Cerebellar nuclear complex (tissue), 1 donor: ENCODE results near the gene UNC79.

ENCODE experiments used
- DNase-seq, 2 experiments: peaks; one replicate each; lab custom pipeline; 2025; lab: John Stamatoyannopoulos, UW

Gene UNC79

GRCh38 chr14:93548102-93548843 lies 117.5 kb downstream of the UNC79 start:
- DNase-seq, result no peak

DNA sequence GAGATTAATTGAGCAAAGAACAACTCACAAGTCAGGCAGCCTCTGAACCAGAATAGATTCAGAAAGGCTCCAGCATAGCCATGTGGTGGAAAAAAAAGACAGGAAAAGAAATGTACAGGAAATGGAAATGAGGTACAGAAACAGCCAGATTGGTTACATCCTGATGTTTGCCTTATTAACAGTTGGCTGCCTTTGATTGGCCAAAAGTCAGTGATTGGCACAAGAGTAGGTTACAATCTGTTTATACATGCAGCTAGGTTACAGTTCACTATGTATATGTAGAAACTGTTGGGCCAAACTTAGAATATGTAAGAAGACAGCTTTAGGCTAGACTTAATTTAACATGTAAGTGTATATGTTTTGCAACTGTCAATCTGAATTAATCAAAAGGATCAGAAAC lies 118.9 kb downstream of the UNC79 start:
- DNase-seq, result no peak

- no peak for DNase-seq
Measured at GRCh38 chr14:93564918-93565317, 134.2 kb downstream of the UNC79 start.

- no peak for DNase-seq
Measured at GRCh38 chr14:93566065-93566693, 135.4 kb downstream of the UNC79 start.

GRCh38 chr14:93571275-93571674 lies 140.5 kb downstream of the UNC79 start:
- no peak for DNase-seq

DNA sequence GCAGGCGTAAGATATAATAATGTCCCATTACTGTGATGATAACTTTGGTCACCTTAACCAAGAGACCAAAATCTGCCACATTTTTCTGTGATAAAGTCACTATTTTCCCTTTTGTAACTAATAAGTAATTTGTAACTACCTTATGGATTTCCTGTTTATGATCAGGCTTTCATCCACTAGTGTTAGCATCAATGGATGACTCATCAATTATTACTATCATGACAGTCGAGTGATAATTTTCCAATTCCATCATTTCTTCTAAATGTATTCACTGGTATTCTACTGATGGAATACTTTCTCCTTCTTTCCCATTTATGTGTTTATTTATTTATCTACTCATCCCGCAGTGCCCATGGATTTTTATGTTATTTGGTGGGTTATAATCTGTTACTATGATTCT lies 148.4 kb downstream of the UNC79 start:
- no peak for DNase-seq

DNA sequence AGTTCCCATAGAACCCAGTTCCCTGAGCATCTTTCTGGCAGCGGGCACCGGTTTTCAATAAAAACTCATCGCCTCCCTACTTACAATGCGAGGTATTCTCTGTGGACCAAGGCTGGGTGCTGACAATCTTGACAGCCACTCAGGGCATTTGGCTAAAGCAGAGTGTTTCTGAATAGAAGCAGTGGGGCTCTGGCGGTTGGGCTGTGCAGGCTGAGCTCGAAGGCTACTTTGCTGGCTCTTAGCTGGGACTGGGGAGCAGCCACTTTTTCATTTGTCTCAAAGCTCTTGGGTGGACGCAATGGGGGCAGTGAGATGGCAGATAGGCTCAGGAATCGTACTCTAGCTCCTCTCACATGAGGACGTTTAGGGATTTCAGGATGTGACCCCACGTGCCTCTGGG lies 151.8 kb downstream of the UNC79 start:
- DNase-seq, result no peak

- no peak for DNase-seq
Measured at GRCh38 chr14:93587330-93587729, 156.6 kb downstream of the UNC79 start.

DNA sequence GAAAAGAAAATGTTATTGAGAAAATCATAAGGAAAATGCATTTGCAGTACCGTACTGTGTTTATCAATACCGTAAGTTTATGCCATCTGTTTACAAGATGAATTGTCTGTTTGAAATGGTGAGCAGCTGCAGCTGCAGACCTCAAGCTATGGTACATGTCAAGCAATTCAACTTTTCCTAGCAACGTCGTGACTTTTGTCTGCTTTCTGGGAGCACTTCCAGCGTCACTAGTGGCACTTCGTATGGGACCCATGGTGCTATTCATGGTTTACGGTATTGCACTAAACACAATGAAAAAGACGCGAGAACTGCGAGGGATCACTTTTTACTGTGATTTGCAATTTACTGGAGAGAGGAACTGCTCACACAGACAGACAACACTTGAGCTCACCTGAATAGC lies 160.8 kb downstream of the UNC79 start:
- no peak for DNase-seq

GRCh38 chr14:93592786-93593185 lies 162.0 kb downstream of the UNC79 start:
- DNase-seq, result no peak

DNA sequence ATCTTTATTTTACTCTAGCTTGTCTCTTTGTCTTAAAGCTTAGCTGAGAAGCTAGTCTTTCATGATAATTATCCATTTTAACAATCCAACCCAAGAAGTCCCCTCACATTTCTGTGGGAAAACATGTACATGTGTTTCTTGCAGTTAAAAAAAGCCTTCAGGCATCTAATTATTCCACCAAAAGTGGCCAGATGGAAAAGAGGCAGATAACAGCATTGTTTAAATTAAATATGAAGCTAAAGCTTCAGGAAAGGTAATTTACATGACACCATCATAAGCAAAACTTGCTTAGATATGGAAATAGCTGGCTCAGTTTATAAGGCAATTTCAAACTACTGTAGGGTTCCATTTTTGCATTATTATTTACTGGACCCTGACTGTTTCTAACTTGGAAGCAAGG lies 175.4 kb downstream of the UNC79 start:
- no peak for DNase-seq

DNA sequence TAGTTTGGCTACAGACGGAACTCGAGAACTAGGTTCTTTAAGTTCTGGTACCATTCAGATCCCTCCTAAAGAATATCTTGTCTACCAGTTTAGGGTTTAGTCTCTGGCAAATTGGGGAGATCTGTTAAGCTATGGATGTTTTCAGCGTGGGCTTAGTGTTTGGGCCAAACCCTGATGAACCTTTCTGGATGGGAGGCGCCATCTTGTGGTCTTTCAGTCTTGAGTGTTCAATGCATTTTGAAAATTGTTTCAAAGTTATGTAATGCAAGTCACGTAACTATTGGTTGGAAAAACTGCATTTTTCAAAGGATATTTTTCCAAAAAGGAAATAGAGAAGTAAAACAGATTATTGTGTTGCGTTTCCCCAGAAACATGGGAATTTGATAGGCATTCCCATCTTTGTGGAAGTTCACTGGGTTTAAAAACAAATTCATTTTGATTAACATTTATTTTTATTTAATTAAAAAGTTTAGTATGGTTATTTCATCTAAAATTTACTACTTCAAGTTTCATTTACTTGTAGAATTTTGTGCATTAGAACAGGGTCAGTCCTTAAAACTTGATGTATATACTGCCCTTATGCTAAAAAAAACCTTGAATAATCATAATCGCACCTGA lies 188.5 kb downstream of the UNC79 start:
- DNase-seq, result no peak

GRCh38 chr14:93628048-93628447 lies 197.3 kb downstream of the UNC79 start:
- DNase-seq, result no peak

DNA sequence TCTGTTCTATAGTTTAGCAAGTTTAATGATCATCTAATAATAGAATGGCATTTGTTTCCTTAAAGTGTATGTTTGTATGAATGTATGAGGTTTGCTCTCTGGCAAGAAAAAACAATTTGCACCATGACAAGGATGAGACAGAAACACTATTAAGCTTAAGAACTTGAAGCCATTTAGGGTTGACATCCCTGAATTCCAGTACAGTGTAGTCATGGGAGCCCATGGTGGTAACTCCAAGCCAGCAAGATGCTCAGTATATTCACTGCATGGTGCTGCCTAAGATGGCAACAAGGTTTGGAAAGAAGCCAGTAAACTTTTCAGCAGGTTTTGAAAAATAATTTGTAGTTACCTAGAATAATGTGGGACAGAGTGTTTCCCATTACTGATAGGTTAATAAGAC lies 198.9 kb downstream of the UNC79 start:
- DNase-seq, result no peak

DNA sequence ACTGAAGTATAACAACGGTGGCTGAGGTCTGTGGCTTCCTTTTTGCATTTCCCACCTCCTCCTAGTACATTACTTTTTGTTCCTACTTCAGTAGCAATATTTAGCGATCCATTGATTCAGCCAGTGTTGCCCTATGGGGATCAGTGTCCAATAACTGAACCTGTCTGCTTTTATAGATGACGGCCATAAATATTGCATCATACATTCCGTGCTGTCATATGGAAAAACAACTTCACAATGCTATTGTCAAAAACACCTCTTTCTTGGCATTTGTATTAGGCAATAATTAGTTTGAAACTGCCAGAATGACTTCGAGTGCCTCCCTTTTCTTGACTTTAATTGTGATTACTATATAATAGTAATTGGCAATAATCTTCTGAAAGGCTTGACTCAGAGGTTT lies 208.1 kb downstream of the UNC79 start:
- no peak for DNase-seq

DNA sequence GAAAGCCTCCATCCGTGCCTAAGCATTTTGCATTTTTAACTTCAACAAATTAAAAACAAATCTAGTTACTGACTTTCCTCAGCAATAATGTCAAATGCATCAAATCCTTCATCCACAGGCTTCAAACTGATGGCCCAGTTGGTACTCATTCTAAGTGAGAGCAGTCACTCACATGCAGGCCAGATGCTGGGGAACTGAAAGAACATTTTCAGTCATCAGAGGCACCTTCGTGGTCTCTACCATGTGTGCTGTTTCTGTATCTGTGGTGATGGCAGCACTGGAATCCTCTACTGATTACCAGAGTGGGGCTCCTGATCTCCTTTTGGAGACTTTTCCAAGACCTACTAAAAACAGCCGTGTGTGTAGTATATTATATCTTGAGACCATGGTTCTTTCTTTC lies 212.4 kb downstream of the UNC79 start:
- DNase-seq, result no peak

DNA sequence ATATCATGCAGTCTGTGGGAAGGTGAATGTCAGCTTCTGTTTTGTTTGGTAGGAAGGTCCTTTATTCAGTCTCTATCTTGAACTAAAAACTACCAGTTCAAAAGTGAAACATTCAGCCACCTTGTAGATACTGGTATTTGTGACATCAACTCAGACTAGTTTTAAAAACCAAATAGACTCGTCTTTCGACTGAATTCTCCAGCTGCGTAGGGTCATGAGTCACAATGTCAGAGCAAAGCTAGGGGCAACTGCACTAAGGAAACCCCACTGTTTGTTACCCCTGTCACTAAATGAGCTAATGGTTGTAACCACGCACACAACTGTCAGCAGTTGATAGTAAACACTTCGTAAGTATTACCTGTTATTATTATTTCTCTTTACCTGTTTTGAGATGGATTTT lies 212.9 kb downstream of the UNC79 start:
- DNase-seq, result no peak

DNA sequence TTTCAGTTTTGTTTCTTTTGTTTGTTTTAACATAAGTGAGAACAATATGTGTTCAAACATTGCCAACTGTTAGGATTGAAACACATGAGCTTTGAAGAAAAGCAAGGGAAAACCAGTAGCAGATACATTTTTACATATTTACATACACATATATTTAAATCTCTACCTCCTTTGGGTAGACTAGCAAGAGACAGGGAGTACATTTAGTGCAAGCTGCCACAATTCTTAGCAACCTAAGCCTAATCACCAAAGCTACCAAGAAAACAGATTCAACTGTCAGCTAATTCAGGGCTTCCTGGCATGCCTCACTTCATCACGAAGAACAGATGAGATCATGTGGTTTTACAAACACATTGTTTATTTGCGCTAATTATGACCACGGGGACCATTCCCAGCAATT lies 214.5 kb downstream of the UNC79 start:
- DNase-seq, result no peak

DNA sequence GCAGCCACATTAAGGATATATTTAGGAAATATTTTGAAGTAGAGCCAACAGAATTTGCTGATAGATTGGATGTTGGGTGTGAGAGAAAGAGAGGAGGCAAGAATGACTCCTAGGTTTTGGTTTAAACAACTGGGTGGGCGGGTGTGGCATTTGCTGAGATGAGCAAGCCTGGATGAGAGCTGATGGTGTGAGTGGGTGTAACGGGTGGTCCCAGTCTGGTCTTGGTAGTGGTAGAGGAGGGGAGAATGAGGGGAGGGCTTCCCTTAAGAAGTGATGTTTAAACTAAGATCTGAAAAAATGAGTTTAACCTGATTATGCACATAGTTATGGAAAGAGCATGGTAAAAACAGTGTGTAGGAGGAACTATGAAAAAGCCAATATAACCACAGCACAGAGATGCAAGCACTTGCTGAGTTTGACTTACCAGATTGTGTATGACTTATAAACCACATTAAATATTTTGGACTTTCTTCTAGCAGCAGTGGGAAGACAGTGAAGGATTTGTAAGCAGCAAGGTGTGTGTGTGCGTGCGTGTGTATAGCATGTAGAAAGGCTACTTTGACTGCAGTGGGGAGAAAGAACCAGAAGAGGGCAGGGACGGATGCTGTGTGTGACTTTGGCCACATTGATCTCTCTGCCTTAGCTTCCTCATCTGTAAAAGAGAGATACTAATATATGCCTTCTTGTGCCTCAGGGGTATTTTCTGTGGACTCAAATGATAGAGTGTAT lies 217.9 kb downstream of the UNC79 start:
- no peak for DNase-seq

DNA sequence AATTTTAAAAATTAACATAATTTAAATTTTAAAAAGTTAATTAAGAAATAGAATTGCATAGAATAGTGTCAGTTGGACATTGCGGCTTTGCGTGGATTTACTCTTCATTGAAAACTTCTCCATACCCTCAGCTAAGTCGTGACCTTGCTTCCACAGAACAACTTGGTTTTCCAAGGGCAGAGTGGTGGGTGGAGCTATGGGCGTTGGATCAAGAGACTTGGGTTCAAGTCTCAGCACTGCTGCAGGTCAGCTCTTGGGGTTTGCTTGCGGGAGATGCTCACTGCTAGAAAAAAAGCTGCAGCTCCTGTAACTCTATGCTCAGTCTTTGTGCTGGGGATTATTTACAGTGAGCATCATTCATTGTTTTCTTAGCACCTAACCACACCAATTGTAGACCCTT lies 223.9 kb downstream of the UNC79 start:
- DNase-seq, result no peak

DNA sequence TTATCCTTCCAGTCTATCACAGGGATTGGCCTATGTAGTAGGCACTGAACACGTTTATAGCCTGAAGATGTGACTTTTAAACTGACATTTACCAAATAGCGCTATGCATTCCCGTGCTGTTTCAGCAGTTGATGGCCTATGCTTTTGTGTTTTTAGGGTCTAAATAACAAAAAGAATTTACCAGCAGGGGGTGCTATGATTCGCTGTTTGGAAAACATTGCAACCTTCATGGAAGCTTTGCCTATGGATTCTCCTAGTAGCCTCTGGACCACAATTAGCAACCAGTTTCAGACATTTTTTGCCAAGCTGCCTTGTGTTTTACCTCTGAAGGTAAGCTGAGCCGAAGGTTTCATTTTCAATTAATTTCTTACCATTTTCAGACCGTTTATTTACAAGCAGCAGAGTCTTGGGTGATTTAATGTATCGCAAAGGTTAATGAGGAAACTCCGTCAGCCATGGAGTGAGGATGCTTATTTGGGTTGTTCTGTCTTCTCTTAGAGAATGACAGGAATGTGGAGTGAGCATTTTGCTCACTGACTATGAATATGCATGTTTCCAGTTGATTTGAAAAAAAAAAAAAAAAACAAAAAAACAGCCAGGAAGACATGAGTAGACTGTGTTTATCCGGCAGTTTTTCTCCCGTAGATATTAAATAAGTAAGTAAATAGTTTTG lies 224.5 kb downstream of the UNC79 start:
- peak in 1 of 2 experiments; percentile 8 for DNase-seq

- no peak for DNase-seq
Measured at GRCh38 chr14:93657875-93658274, 227.1 kb downstream of the UNC79 start.
